ENCODE results near the gene RPL14. TPM values are rescaled to one million over a fixed set of nuclear protein-coding genes. Genes with fewer than 3 reads are reported as not detected.

RPL14 gene
- total RNA-seq, 2 experiments from 2014 or later, result 943 to 2,858 TPM

GRCh38 chr3:40445062-40445461 is 12.1 kb upstream of the RPL14 start:
- Histone ChIP-seq H3K4me1 (ENCODE audit: insufficient read depth, low read length, poor library complexity, severe bottlenecking) (no peaks in the 10 kb centered on the region), H2AFZ (ENCODE audit: low read length) (no peak overlapping the region), H3K79me2 (ENCODE audit: insufficient read depth, low read depth, low read length) (no peaks in the 10 kb centered on the region), H3K9me2 (ENCODE audit: insufficient read depth, low read length) (no peaks in the 10 kb centered on the region), H3K4me3 (ENCODE audit: low read depth, low read length, poor library complexity, severe bottlenecking) (no peak overlapping the region), H3K36me3 (ENCODE audit: insufficient read depth, low read length) (no peaks in the 10 kb centered on the region), H3K4me2 (ENCODE audit: low read length) (no peak overlapping the region), H3K27ac (ENCODE audit: low read depth, low read length, poor library complexity, severe bottlenecking) (no peak overlapping the region), H4K20me1 (ENCODE audit: insufficient read depth, low read length) (no peaks in the 10 kb centered on the region), H3K9me3 (ENCODE audit: low read length) (no peaks in the 10 kb centered on the region)
- CTCF ChIA-PET (ENCODE audit: unreplicated experiment), result no interaction called here
- POLR2A ChIA-PET, result no interaction called here
- no peak for DNase-seq (ENCODE audit: low spot score)
- intact Hi-C loops (cut with micrococcal nuclease; ENCODE audit: unreplicated experiment), result no loop called here
- BruUV-seq (replicated peaks), result no TSS peak
- TF ChIP-seq, protein P1, sequence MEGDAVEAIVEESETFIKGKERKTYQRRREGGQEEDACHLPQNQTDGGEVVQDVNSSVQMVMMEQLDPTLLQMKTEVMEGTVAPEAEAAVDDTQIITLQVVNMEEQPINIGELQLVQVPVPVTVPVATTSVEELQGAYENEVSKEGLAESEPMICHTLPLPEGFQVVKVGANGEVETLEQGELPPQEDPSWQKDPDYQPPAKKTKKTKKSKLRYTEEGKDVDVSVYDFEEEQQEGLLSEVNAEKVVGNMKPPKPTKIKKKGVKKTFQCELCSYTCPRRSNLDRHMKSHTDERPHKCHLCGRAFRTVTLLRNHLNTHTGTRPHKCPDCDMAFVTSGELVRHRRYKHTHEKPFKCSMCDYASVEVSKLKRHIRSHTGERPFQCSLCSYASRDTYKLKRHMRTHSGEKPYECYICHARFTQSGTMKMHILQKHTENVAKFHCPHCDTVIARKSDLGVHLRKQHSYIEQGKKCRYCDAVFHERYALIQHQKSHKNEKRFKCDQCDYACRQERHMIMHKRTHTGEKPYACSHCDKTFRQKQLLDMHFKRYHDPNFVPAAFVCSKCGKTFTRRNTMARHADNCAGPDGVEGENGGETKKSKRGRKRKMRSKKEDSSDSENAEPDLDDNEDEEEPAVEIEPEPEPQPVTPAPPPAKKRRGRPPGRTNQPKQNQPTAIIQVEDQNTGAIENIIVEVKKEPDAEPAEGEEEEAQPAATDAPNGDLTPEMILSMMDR (conservative IDR thresholded peaks at IDR 0.05; ENCODE audit: low read length), result no peak
- no peak for TF ChIP-seq EZH2phosphoT487 (IDR thresholded peaks at IDR 0.05; ENCODE audit: borderline replicate concordance, low read depth, low read length)

GRCh38 chr3:40445880-40446279 is 11.3 kb upstream of the RPL14 start:
- no peaks in the 10 kb centered on the region for H3K9me3 ChIP-seq (ENCODE audit: low read length)
- no peak overlapping the region for H3K4me3 ChIP-seq (ENCODE audit: low read depth, low read length, poor library complexity, severe bottlenecking)
- BruUV-seq (replicated peaks), result no TSS peak
- TF ChIP-seq, protein P1 (conservative IDR thresholded peaks at IDR 0.05; ENCODE audit: low read length), result no peak
- TF ChIP-seq EZH2phosphoT487 (IDR thresholded peaks at IDR 0.05; ENCODE audit: borderline replicate concordance, low read depth, low read length), result no peak
- no peak overlapping the region for H2AFZ ChIP-seq (ENCODE audit: low read length)
- H3K79me2 ChIP-seq (ENCODE audit: insufficient read depth, low read depth, low read length), result no peaks in the 10 kb centered on the region
- no peaks in the 10 kb centered on the region for H4K20me1 ChIP-seq (ENCODE audit: insufficient read depth, low read length)
- H3K9me2 ChIP-seq (ENCODE audit: insufficient read depth, low read length), result no peaks in the 10 kb centered on the region
- H3K4me2 ChIP-seq (ENCODE audit: low read length), result no peak overlapping the region
- intact Hi-C loops (cut with micrococcal nuclease; ENCODE audit: unreplicated experiment), result no loop called here
- H3K4me1 ChIP-seq (ENCODE audit: insufficient read depth, low read length, poor library complexity, severe bottlenecking), result no peaks in the 10 kb centered on the region
- ChIA-PET CTCF (ENCODE audit: unreplicated experiment) (no interaction called here), POLR2A (no interaction called here)
- H3K36me3 ChIP-seq (ENCODE audit: insufficient read depth, low read length), result no peaks in the 10 kb centered on the region
- DNase-seq (ENCODE audit: low spot score), result no peak
- no peak overlapping the region for H3K27ac ChIP-seq (ENCODE audit: low read depth, low read length, poor library complexity, severe bottlenecking)

- TF ChIP-seq EZH2phosphoT487 (IDR thresholded peaks at IDR 0.05; ENCODE audit: borderline replicate concordance, low read depth, low read length), result no peak
- TF ChIP-seq, protein P1 (conservative IDR thresholded peaks at IDR 0.05; ENCODE audit: low read length), result no peak
- ChIA-PET CTCF (ENCODE audit: unreplicated experiment) (no interaction called here), POLR2A (interaction anchor here (0.6 kb wide), 1 partner anchor 765 kb away, joined by 3 read pairs; no protein-coding TSS in a partner anchor)
- no peaks in the 10 kb centered on the region for H3K79me2 ChIP-seq (ENCODE audit: insufficient read depth, low read depth, low read length)
- no peak overlapping the region for H3K27ac ChIP-seq (ENCODE audit: low read depth, low read length, poor library complexity, severe bottlenecking)
- H3K9me2 ChIP-seq (ENCODE audit: insufficient read depth, low read length), result no peaks in the 10 kb centered on the region
- no peaks in the 10 kb centered on the region for H3K9me3 ChIP-seq (ENCODE audit: low read length)
- intact Hi-C loops (cut with micrococcal nuclease; ENCODE audit: unreplicated experiment), result loop anchor here (10.0 kb wide), 1 partner anchor 1514 kb away; the partner anchor contains the start of gene ULK4
- no peaks in the 10 kb centered on the region for H4K20me1 ChIP-seq (ENCODE audit: insufficient read depth, low read length)
- H3K4me2 ChIP-seq (ENCODE audit: low read length), result no peak overlapping the region
- BruUV-seq (replicated peaks), result no TSS peak
- no peak overlapping the region for H2AFZ ChIP-seq (ENCODE audit: low read length)
- H3K36me3 ChIP-seq (ENCODE audit: insufficient read depth, low read length), result no peaks in the 10 kb centered on the region
- H3K4me1 ChIP-seq (ENCODE audit: insufficient read depth, low read length, poor library complexity, severe bottlenecking), result peaks cover 18% of the 10 kb centered on the region
- no peak for DNase-seq (ENCODE audit: low spot score)
- no peak overlapping the region for H3K4me3 ChIP-seq (ENCODE audit: low read depth, low read length, poor library complexity, severe bottlenecking)
These were observed 6.7 kb upstream of the RPL14 start for GRCh38 chr3:40450438-40450837.

All from OCI-LY7 (cell line).